Kidney (tissue), 14 donors: ENCODE data around the gene SLC6A19. TPM values are rescaled to one million over a fixed set of nuclear protein-coding genes. Genes with fewer than 3 reads are reported as not detected.

Experiments used
- DNase-seq, 5 donors: peaks; one replicate each; pipeline ENCODE4 v3.0.0-alpha.2; 2013 to 2020
- FAIRE-seq: peaks from 2 replicates; lab custom pipeline; 2012; peaks lifted over from hg19 to GRCh38; lab: Jason Lieb, UNC
- H3K27ac ChIP-seq, 2 donors: one replicate each; pipeline ENCODE4 v1.7.0; 2013; ENCODE audit warnings: low read depth in 2 of 2, low read length in 2 of 2, inconsistent platforms in 1 of 2
- H3K27me3 ChIP-seq: one replicate; pipeline ENCODE4 v1.7.1; 2013; ENCODE audit warnings: low read length, inconsistent platforms; ENCODE audit not compliant: control insufficient read depth, insufficient read depth
- H3K36me3 ChIP-seq, 3 donors: one replicate each; pipeline versions ENCODE4 v1.7.0 to v1.7.1; 2013; ENCODE audit warnings: low read length in 3 of 3, control low read depth in 1 of 3, inconsistent platforms in 1 of 3; ENCODE audit not compliant: insufficient read depth in 3 of 3, control insufficient read depth in 2 of 3
- H3K4me1 ChIP-seq, 3 donors: one replicate each; pipeline versions ENCODE4 v1.7.0 to v1.7.1; 2013; ENCODE audit warnings: low read length in 3 of 3, inconsistent platforms in 1 of 3, low read depth in 1 of 3; ENCODE audit not compliant: control insufficient read depth in 2 of 3, insufficient read depth in 2 of 3
- H3K4me3 ChIP-seq, 3 donors: one replicate each; pipeline versions ENCODE4 v1.7.0 to v1.8.1; 2013; ENCODE audit warnings: low read length in 3 of 3, control low read depth in 1 of 3, inconsistent platforms in 1 of 3
- H3K9ac ChIP-seq, 3 donors: one replicate each; pipeline versions ENCODE4 v1.7.0 to v1.7.1; 2013; ENCODE audit warnings: low read length in 3 of 3, control low read depth in 1 of 3, inconsistent platforms in 1 of 3
- H3K9me3 ChIP-seq, 3 donors: one replicate each; pipeline versions ENCODE4 v1.7.0 to v1.7.1; 2013; ENCODE audit warnings: low read length in 3 of 3, control low read depth in 1 of 3, inconsistent platforms in 1 of 3; ENCODE audit not compliant: control insufficient read depth in 2 of 3, insufficient read depth in 1 of 3
- CTCF ChIP-seq: IDR thresholded peaks from 3 replicates; pipeline ENCODE4 v1.5.1; 2012; ENCODE audit warnings: mild to moderate bottlenecking, moderate library complexity, borderline replicate concordance; ENCODE audit not compliant: insufficient read depth; ENCODE audit errors: extremely low read depth
- intact Hi-C: fragments of 100-400 bp; cut with DNase I; formaldehyde crosslinking; loops from one replicate; pipeline ENCODE4 v1.11.1; 2022
- polyA plus RNA-seq: library from polyadenylated mRNA; stranded (reverse); fragments of 350-450 nt; fragmentation: Illumina TruSeq; extraction: RNeasy Lipid Tissue Mini Kit (QIAGEN cat#74804); gene quantifications from one replicate; pipeline ENCODE4 v1.2.3, GENCODE V29; 2014; ENCODE audit warnings: low read depth, low replicate concordance; ENCODE audit not compliant: insufficient read depth
- total RNA-seq: library from RNA; stranded (reverse); fragmentation: NEBNext Ultra II Directional; extraction: Animal tissue kit (Norgen Biotek cat#: 25700); gene quantifications from one replicate; pipeline ENCODE4 v1.2.1, GENCODE V29; 2021
- donor health status: control.
- donor health status: control.
- donor health status: control.
- donor health status: control.
- donor health status: control.
- donor health status: DM: yes; HTN: yes; CAD: no.
- donor health status: Normal renal cell carcinoma (clear cell type).

Gene SLC6A19
- total and polyA plus RNA-seq, 2 donors from 2014 or later, result 2.2 to 69.3 TPM

- H3K27ac ChIP-seq, result no peak overlapping the region
- no peak overlapping the region for H3K4me3 ChIP-seq
- H3K36me3 ChIP-seq, result peaks cover 3 to 7% (median 5%) of the 10 kb centered on the region in 3 donors
- no peaks in the 10 kb centered on the region for H3K9me3 ChIP-seq
- peaks cover 3% of the 10 kb centered on the region for H3K27me3 ChIP-seq
- FAIRE-seq (no peak), DNase-seq (peak in 1 of 5 donors; percentile 51)
- peaks cover 0 to 4% (median 0%) of the 10 kb centered on the region in 3 donors for H3K4me1 ChIP-seq
- intact Hi-C loops, result no loop called here
- TF ChIP-seq CTCF, result no peak
- H3K9ac ChIP-seq, result no peak overlapping the region
Observed at GRCh38 chr5:1216211-1216917, 15.0 kb downstream of the SLC6A19 start.

GRCh38 chr5:1216918-1217295 lies 15.5 kb downstream of the SLC6A19 start:
- H3K4me1 ChIP-seq, result peaks cover 0 to 3% (median under 1%) of the 10 kb centered on the region in 3 donors

GRCh38 chr5:1217596-1218206 lies 16.3 kb downstream of the SLC6A19 start:
- Histone ChIP-seq H3K4me3 (no peak overlapping the region), H3K27ac (no peak overlapping the region), H3K4me1 (peaks cover 0 to 10% (median 0%) of the 10 kb centered on the region in 3 donors), H3K36me3 (peaks cover 0 to 10% (median 7%) of the 10 kb centered on the region in 3 donors), H3K9me3 (peaks cover 0 to 2% (median 0%) of the 10 kb centered on the region in 3 donors), H3K9ac (no peak overlapping the region), H3K27me3 (no peaks in the 10 kb centered on the region)
- intact Hi-C loops, result no loop called here
- TF ChIP-seq CTCF, result no peak
- FAIRE-seq, result no peak
- peak; percentile 42 to 84 (median 83) for DNase-seq

More at GRCh38 chr5:1216918-1217295, 15.5 kb downstream of the SLC6A19 start:
- no peak for TF ChIP-seq CTCF
- Histone ChIP-seq H3K9me3 (no peaks in the 10 kb centered on the region), H3K4me3 (no peak overlapping the region), H3K36me3 (peaks cover 0 to 3% (median 3%) of the 10 kb centered on the region in 3 donors), H3K9ac (no peak overlapping the region), H3K27ac (no peak overlapping the region), H3K27me3 (no peaks in the 10 kb centered on the region)
- FAIRE-seq, result no peak
- intact Hi-C loops, result no loop called here
- DNase-seq, result peak in 1 of 5 donors; percentile 44
